GM21576 (cell line): Measurements from ENCODE around the gene ORMDL3.
"Not testable (repeated sequence)": the region's sequence is repeated elsewhere in the genome, so short reads cannot be mapped to it uniquely, and the experiment has no call there.

ENCODE experiments used
- ATAC-seq: cut with Tn5 transposase; IDR thresholded peaks from one replicate; pipeline ENCODE4 v1.9.1; 2021; ENCODE audit warnings: mild to moderate bottlenecking, moderate library complexity; ENCODE audit not compliant: unreplicated experiment

Gene ORMDL3

DNA sequence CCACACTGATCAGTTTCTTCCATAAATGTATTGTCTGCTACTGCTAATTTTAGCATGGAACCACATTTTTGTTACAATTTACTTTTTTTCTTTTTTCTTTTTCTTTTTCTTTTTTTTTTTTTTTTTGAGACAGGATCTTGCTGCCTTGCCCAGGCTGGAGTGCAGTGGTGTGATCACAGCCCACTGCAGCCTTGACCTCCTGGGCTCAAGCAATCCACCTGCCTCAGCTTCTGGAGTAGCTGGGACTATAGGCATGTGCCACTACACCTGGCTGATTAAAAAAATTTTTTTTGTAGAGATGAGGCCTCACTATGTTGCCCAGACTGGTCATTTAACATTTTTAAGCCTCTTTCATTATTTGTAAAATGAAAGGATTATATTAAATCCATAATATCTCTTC, 40.3 kb downstream of the ORMDL3 start:
- no peak for ATAC-seq

DNA sequence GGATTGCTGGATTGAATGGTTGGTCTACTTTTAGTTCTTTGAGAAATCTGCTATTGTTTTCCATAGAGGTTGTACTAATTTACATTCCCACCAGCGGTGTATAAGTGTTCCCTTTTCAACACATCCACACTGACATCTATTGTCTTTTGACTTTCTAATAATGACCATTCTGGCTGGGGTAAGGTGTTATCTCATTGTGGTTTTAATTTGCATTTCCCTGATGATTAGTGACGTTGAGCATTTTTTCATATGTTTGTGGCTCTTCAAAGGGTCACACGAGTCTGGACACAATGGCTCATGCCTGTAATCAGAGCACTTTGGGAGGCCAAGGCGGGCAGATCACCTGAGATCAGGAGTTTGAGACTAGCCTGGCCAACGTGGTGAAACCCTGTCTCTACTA, 41.3 kb downstream of the ORMDL3 start:
- not testable (repeated sequence) for ATAC-seq

DNA sequence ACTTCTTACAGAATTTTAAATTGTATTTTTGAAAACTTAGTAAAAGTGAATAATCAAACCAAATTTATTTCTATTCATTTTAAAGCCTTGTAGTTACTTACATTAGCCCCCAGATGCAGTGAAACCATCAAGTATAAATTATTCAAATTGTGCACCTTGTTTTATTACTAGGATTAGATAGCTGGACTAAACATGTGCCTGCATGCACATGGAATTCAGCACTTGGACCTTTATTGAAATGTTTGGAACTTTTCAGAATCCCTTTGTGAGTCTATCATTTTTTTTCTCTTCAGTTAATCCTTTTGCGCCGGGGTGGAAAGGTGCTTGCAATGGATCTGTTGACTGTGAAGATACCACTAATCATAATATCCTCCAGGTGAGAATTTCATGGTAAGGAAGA, 54.6 kb downstream of the ORMDL3 start:
- ATAC-seq: no peak

- no peak for ATAC-seq
Observed at GRCh38 chr17:39871801-39872200, 55.6 kb downstream of the ORMDL3 start.
